ENCODE results near the gene AGFG2. TPM values are rescaled to one million over a fixed set of nuclear protein-coding genes. Genes with fewer than 3 reads are reported as not detected.

The AGFG2 gene
- total and polyA plus RNA-seq, 2 of the 13 experiments (the other 11 are each of a cell fraction or from before 2014, with no cell fraction given), result 125 to 132 TPM

DNA sequence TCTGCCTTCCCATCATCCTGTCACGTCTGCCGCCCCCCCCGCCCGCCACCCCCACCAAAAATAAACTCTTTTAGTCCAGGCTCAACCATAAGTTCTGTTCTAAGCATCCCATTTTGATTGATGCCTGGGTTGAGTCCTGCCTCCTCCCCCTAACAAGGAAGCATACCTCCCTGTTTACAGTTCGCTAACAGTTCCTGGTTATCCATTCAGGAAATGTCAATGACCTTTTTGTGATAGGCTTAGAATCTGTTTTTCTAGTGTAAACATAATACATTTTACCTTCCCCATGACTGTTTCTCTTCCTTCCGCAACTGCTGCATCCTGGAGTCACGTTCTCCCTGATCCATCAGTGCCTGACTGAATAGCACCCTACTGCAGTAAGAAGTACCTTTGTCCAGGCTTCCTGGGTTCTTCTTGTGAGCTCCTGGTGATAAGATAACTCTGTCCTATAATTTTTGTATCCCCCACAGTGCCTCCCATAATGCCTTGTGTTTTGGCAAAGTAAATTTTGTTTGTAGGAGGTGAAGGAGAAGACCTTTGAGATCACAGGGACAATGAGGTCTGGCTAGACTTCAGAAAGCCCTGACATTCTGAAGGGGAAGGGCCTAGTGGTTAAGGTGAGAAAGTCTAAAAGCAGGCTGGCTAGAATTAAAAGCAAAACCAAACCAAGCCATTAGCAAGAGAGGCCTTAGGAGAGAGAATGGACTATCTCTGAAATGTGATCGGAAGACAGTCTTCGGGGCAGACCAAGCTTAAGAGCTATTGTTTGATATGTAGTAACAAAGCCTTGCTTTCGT, 7.3 kb downstream of the AGFG2 start (continued):
- TF ChIP-seq, protein P1, sequence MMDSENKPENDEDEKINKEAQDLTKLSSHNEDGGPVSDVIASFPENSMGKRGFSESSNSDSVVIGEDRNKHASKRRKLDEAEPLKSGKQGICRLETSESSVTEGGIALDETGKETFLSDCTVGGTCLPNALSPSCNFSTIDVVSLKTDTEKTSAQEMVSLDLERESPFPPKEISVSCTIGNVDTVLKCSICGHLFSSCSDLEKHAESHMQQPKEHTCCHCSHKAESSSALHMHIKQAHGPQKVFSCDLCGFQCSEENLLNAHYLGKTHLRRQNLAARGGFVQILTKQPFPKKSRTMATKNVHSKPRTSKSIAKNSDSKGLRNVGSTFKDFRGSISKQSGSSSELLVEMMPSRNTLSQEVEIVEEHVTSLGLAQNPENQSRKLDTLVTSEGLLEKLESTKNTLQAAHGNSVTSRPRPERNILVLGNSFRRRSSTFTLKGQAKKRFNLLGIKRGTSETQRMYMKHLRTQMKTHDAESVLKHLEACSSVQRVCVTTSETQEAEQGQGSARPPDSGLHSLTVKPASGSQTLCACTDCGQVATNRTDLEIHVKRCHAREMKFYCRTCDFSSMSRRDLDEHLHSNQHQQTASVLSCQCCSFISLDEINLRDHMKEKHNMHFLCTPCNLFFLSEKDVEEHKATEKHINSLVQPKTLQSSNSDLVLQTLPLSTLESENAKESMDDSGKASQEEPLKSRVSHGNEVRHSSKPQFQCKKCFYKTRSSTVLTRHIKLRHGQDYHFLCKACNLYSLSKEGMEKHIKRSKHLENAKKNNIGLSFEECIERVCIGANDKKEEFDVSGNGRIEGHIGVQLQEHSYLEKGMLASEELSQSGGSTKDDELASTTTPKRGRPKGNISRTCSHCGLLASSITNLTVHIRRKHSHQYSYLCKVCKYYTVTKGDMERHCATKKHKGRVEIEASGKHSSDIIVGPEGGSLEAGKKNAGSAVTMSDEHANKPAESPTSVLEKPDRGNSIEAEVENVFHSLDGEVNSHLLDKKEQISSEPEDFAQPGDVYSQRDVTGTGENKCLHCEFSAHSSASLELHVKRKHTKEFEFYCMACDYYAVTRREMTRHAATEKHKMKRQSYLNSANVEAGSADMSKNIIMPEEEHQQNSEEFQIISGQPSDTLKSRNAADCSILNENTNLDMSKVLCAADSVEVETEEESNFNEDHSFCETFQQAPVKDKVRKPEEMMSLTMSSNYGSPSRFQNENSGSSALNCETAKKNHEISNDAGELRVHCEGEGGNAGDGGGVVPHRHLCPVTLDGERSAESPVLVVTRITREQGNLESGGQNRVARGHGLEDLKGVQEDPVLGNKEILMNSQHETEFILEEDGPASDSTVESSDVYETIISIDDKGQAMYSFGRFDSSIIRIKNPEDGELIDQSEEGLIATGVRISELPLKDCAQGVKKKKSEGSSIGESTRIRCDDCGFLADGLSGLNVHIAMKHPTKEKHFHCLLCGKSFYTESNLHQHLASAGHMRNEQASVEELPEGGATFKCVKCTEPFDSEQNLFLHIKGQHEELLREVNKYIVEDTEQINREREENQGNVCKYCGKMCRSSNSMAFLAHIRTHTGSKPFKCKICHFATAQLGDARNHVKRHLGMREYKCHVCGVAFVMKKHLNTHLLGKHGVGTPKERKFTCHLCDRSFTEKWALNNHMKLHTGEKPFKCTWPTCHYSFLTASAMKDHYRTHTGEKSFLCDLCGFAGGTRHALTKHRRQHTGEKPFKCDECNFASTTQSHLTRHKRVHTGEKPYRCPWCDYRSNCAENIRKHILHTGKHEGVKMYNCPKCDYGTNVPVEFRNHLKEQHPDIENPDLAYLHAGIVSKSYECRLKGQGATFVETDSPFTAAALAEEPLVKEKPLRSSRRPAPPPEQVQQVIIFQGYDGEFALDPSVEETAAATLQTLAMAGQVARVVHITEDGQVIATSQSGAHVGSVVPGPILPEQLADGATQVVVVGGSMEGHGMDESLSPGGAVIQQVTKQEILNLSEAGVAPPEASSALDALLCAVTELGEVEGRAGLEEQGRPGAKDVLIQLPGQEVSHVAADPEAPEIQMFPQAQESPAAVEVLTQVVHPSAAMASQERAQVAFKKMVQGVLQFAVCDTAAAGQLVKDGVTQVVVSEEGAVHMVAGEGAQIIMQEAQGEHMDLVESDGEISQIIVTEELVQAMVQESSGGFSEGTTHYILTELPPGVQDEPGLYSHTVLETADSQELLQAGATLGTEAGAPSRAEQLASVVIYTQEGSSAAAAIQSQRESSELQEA (CRISPR knock-in tag; IDR thresholded peaks at IDR 0.05; ENCODE audit: not compliant biosample characterization), result no peak
- TF ChIP-seq, protein P2, sequence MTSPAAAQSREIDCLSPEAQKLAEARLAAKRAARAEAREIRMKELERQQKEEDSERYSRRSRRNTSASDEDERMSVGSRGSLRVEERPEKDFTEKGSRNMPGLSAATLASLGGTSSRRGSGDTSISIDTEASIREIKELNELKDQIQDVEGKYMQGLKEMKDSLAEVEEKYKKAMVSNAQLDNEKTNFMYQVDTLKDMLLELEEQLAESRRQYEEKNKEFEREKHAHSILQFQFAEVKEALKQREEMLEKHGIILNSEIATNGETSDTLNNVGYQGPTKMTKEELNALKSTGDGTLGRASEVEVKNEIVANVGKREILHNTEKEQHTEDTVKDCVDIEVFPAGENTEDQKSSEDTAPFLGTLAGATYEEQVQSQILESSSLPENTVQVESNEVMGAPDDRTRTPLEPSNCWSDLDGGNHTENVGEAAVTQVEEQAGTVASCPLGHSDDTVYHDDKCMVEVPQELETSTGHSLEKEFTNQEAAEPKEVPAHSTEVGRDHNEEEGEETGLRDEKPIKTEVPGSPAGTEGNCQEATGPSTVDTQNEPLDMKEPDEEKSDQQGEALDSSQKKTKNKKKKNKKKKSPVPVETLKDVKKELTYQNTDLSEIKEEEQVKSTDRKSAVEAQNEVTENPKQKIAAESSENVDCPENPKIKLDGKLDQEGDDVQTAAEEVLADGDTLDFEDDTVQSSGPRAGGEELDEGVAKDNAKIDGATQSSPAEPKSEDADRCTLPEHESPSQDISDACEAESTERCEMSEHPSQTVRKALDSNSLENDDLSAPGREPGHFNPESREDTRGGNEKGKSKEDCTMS (CRISPR knock-in tag; conservative IDR thresholded peaks at IDR 0.05), result no peak
- TF ChIP-seq PHF5A (CRISPR knock-in tag; IDR thresholded peaks at IDR 0.05; ENCODE audit: low read depth, unreplicated experiment) (peak; percentile 80), ZNF256 (CRISPR knock-in tag; conservative IDR thresholded peaks at IDR 0.05) (no peak)
- TF ChIP-seq, protein P3, sequence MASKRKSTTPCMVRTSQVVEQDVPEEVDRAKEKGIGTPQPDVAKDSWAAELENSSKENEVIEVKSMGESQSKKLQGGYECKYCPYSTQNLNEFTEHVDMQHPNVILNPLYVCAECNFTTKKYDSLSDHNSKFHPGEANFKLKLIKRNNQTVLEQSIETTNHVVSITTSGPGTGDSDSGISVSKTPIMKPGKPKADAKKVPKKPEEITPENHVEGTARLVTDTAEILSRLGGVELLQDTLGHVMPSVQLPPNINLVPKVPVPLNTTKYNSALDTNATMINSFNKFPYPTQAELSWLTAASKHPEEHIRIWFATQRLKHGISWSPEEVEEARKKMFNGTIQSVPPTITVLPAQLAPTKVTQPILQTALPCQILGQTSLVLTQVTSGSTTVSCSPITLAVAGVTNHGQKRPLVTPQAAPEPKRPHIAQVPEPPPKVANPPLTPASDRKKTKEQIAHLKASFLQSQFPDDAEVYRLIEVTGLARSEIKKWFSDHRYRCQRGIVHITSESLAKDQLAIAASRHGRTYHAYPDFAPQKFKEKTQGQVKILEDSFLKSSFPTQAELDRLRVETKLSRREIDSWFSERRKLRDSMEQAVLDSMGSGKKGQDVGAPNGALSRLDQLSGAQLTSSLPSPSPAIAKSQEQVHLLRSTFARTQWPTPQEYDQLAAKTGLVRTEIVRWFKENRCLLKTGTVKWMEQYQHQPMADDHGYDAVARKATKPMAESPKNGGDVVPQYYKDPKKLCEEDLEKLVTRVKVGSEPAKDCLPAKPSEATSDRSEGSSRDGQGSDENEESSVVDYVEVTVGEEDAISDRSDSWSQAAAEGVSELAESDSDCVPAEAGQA (IDR thresholded peaks at IDR 0.05; ENCODE audit: low read depth), result no peak
- TF ChIP-seq, protein P3 (CRISPR knock-in tag; IDR thresholded peaks at IDR 0.05; ENCODE audit: borderline replicate concordance), result no peak
